CD14-positive monocyte (primary cell): ENCODE measurements around the gene SMAD6. TPM values are rescaled to one million over a fixed set of nuclear protein-coding genes. Genes with fewer than 3 reads are reported as not detected.

Experiments used
- DNase-seq, 3 donors: peaks; one replicate each; pipeline ENCODE4 v3.0.0-alpha.2; 2011 to 2022
- H2AFZ ChIP-seq: 2 replicates; pipeline ENCODE4 v1.6.0; 2012; ENCODE audit warnings: mild to moderate bottlenecking, low read depth, low read length, inconsistent platforms; ENCODE audit not compliant: insufficient read depth, poor library complexity, severe bottlenecking
- H3K27ac ChIP-seq, 2 donors: 1 replicate in 1 of 2; 2 replicates in 1 of 2; pipeline ENCODE4 v1.5.1; 2012 to 2013; ENCODE audit warnings: low read length in 2 of 2, control low read depth in 1 of 2, inconsistent platforms in 1 of 2, low read depth in 1 of 2, mild to moderate bottlenecking in 1 of 2
- H3K27me3 ChIP-seq, 2 donors: one replicate each; pipeline versions ENCODE4 v1.6.0 to v1.6.1; 2011 to 2013; ENCODE audit warnings: low read length in 2 of 2; ENCODE audit not compliant: control insufficient read depth in 2 of 2, insufficient read depth in 2 of 2
- H3K36me3 ChIP-seq, 2 donors: replicated peaks in 1 of 2; 1 replicate in 1 of 2; 2 replicates in 1 of 2; pipeline versions ENCODE4 v1.5.1 to v1.6.1; 2012 to 2013; ENCODE audit warnings: low read length in 2 of 2, control low read depth in 1 of 2, inconsistent platforms in 1 of 2, mild to moderate bottlenecking in 1 of 2; ENCODE audit not compliant: insufficient read depth in 2 of 2, control insufficient read depth in 1 of 2
- H3K4me1 ChIP-seq, 2 donors: 1 replicate in 1 of 2; 2 replicates in 1 of 2; pipeline versions ENCODE4 v1.5.1 to v1.6.1; 2012 to 2013; ENCODE audit warnings: low read length in 2 of 2, control low read depth in 1 of 2, inconsistent platforms in 1 of 2, mild to moderate bottlenecking in 1 of 2, moderate library complexity in 1 of 2; ENCODE audit not compliant: insufficient read depth in 2 of 2, control insufficient read depth in 1 of 2
- H3K4me2 ChIP-seq: replicated peaks from 2 replicates; pipeline ENCODE3; 2012; ENCODE audit warnings: low read length, moderate library complexity, mild to moderate bottlenecking; ENCODE audit not compliant: poor library complexity, severe bottlenecking; ENCODE audit errors: extremely low read depth
- H3K4me3 ChIP-seq, 3 experiments: fragments of 200-600 bp in 1 of 3; sonication (generic) in 1 of 3; replicated peaks in 1 of 3; 1 replicate in 2 of 3; 2 replicates in 1 of 3; pipeline ENCODE4 v1.5.1; 2011 to 2013; ENCODE audit warnings: low read length in 3 of 3, mild to moderate bottlenecking in 3 of 3, control low read depth in 2 of 3, low read depth in 2 of 3, inconsistent platforms in 1 of 3, moderate library complexity in 1 of 3
- H3K79me2 ChIP-seq: 2 replicates; pipeline ENCODE4 v1.6.0; 2012; ENCODE audit warnings: mild to moderate bottlenecking, control low read depth, inconsistent platforms, low read length, moderate library complexity; ENCODE audit not compliant: insufficient read depth
- H3K9ac ChIP-seq: 2 replicates; pipeline ENCODE4 v1.6.0; 2017; ENCODE audit warnings: low read length, mild to moderate bottlenecking; ENCODE audit not compliant: insufficient read depth, poor library complexity, severe bottlenecking
- H3K9me3 ChIP-seq, 2 donors: replicated peaks in 1 of 2; 1 replicate in 1 of 2; 2 replicates in 1 of 2; pipeline versions ENCODE4 v1.5.1 to v1.6.1; 2012 to 2013; ENCODE audit warnings: low read length in 2 of 2, control low read depth in 1 of 2; ENCODE audit not compliant: control insufficient read depth in 1 of 2, insufficient read depth in 1 of 2
- H4K20me1 ChIP-seq: 2 replicates; pipeline ENCODE4 v1.6.0; 2012; ENCODE audit warnings: mild to moderate bottlenecking, low read length, control low read depth, moderate library complexity; ENCODE audit not compliant: insufficient read depth
- H3K27ac Mint-ChIP-seq, 7 donors: one replicate each; pipeline ENCODE4 v1.8.0; 2020; ENCODE audit warnings: mild to moderate bottlenecking in 7 of 7, mixed read lengths in 7 of 7, moderate library complexity in 6 of 7, inconsistent platforms in 2 of 7
- H3K27me3 Mint-ChIP-seq, 3 donors: one replicate each; pipeline ENCODE4 v1.8.0; 2021 to 2022; ENCODE audit warnings: low read depth in 3 of 3, mild to moderate bottlenecking in 3 of 3, mixed read lengths in 3 of 3, moderate library complexity in 3 of 3, inconsistent platforms in 1 of 3
- H3K36me3 Mint-ChIP-seq, 2 donors: one replicate each; pipeline ENCODE4 v1.8.0; 2020; ENCODE audit warnings: mixed read lengths in 2 of 2, inconsistent platforms in 1 of 2, mild to moderate bottlenecking in 1 of 2
- H3K4me1 Mint-ChIP-seq: one replicate; pipeline ENCODE4 v1.8.0; 2020; ENCODE audit warnings: mild to moderate bottlenecking, mixed read lengths
- H3K4me3 Mint-ChIP-seq, 2 donors: one replicate each; pipeline ENCODE4 v1.8.0; 2020; ENCODE audit warnings: mild to moderate bottlenecking in 2 of 2, mixed read lengths in 2 of 2, moderate library complexity in 1 of 2
- H3K9me3 Mint-ChIP-seq, 7 donors: one replicate each; pipeline ENCODE4 v1.8.0; 2020 to 2022; ENCODE audit warnings: mixed read lengths in 7 of 7, mild to moderate bottlenecking in 6 of 7, moderate library complexity in 6 of 7, inconsistent platforms in 2 of 7
- CTCF ChIP-seq: fragments of 200-600 bp; IDR thresholded peaks from one replicate; pipeline ENCODE4 v1.8.0; 2022; ENCODE audit warnings: antibody characterized with exemption, mild to moderate bottlenecking
- WGBS: methylation state at CpG from one replicate; pipeline ENCODE4 v1.1.5; 2013; ENCODE audit warnings: missing lambda C conversion rate; ENCODE audit not compliant: insufficient coverage; 5-methylcytosine and 5-hydroxymethylcytosine counted together
- intact Hi-C, 2 donors: fragments of 100-400 bp; cut with micrococcal nuclease; formaldehyde crosslinking; loops; one replicate each; pipeline versions ENCODE4 v1.15.0 to v1.15.1; 2023
- polyA plus RNA-seq, 3 donors: library from polyadenylated mRNA; depleted of rRNA in 1 of 3; unstranded in 2 of 3; stranded (reverse) in 1 of 3; fragments of 300-500 nt in 2 of 3; fragments of >200 nt in 1 of 3; fragmentation: Illumina TruSeq in 2 of 3; gene quantifications; 1 replicate in 2 of 3; 2 replicates in 1 of 3; pipeline ENCODE4 v1.2.3, GENCODE V29; 2012 to 2021

Gene SMAD6
- polyA plus RNA-seq, 3 donors, result 0.31 TPM; not detected in 2

GRCh38 chr15:66706225-66706732 lies 4.2 kb downstream of the SMAD6 start:
- Mint-ChIP-seq H3K27ac (no peak overlapping the region), H3K36me3 (peaks cover 15 to 18% of the 10 kb centered on the region in 2 donors), H3K27me3 (peaks cover 22 to 35% (median 25%) of the 10 kb centered on the region in 3 donors), H3K9me3 (peaks cover 0 to 5% (median 2%) of the 10 kb centered on the region in 7 donors), H3K4me3 (no peak overlapping the region), H3K4me1 (peaks cover 22% of the 10 kb centered on the region)
- TF ChIP-seq CTCF, result no peak
- intact Hi-C loops, result loop anchor here (10.0 kb wide), 2 partner anchors 129 to 321 kb away; partner anchors contain the start of gene MAP2K1 (in 1 of the 2)
- Histone ChIP-seq H3K27me3 (peaks cover 11 to 26% of the 10 kb centered on the region in 2 donors), H4K20me1 (no peaks in the 10 kb centered on the region), H3K4me3 (no peak overlapping the region), H3K27ac (no peak overlapping the region), H3K4me1 (peaks cover 22 to 30% of the 10 kb centered on the region in 2 donors), H3K9me3 (peaks cover 0 to 4% of the 10 kb centered on the region in 2 donors), H3K9ac (no peak overlapping the region), H3K36me3 (no peaks in the 10 kb centered on the region), H3K4me2 (no peak overlapping the region), H3K79me2 (no peaks in the 10 kb centered on the region), H2AFZ (no peak overlapping the region)
- no peak for DNase-seq
- 97% methylated on average over 21 of the region's 22 CpGs for WGBS

GRCh38 chr15:66706840-66707239 lies 4.8 kb downstream of the SMAD6 start:
- Histone ChIP-seq H3K27me3 (peaks cover 11 to 26% of the 10 kb centered on the region in 2 donors), H3K79me2 (no peaks in the 10 kb centered on the region), H3K27ac (no peak overlapping the region), H3K36me3 (no peaks in the 10 kb centered on the region), H4K20me1 (no peaks in the 10 kb centered on the region), H2AFZ (no peak overlapping the region), H3K9ac (no peak overlapping the region), H3K4me1 (peaks cover 18 to 25% of the 10 kb centered on the region in 2 donors), H3K4me3 (no peak overlapping the region), H3K9me3 (peaks cover 0 to 4% of the 10 kb centered on the region in 2 donors), H3K4me2 (no peak overlapping the region)
- H3K36me3 Mint-ChIP-seq, result peaks cover 15 to 18% of the 10 kb centered on the region in 2 donors
- no peak for DNase-seq
- H3K4me1 Mint-ChIP-seq, result peaks cover 22% of the 10 kb centered on the region
- no peak overlapping the region for H3K4me3 Mint-ChIP-seq
- intact Hi-C loops, result loop anchor here (10.0 kb wide), 2 partner anchors 128 to 322 kb away; partner anchors contain the start of gene MAP2K1 (in 1 of the 2)
- H3K9me3 Mint-ChIP-seq, result peaks cover 0 to 5% (median 2%) of the 10 kb centered on the region in 7 donors
- TF ChIP-seq CTCF, result no peak
- 90% methylated on average over 2 of the region's 6 CpGs for WGBS
- no peak overlapping the region for H3K27ac Mint-ChIP-seq
- H3K27me3 Mint-ChIP-seq, result peaks cover 22 to 35% (median 27%) of the 10 kb centered on the region in 3 donors
